ENCODE results near the gene CDC73. TPM values are rescaled to one million over a fixed set of nuclear protein-coding genes. Genes with fewer than 3 reads are reported as not detected.
"Not testable (repeated sequence)": the region's sequence is repeated elsewhere in the genome, so short reads cannot be mapped to it uniquely, and the experiment has no call there.

The CDC73 gene
- total RNA-seq, 2 experiments from 2014 or later = 55.6 to 63.3 TPM

- peaks cover 19% of the 10 kb centered on the region for H3K4me1 Mint-ChIP-seq
- CTCF ChIA-PET = interaction anchor here (1.3 to 5.4 kb wide), 3 partner anchors 15 to 20 kb away, joined by 4 to 40 read pairs (median 4); partner anchors contain the start of gene CDC73
- peaks cover 6% of the 10 kb centered on the region for H3K36me3 Mint-ChIP-seq
- peaks cover 8% of the 10 kb centered on the region for H3K27me3 Mint-ChIP-seq
- DNase-seq (peak; percentile 70), ATAC-seq (peak; percentile 90)
- H3K27ac Mint-ChIP-seq = peak within 1 kb of the TSS; percentile 71
- H3K4me3 Mint-ChIP-seq = peak within 1 kb of the TSS; percentile 88
- H3K9me3 Mint-ChIP-seq (ENCODE audit: low read depth) = no peaks in the 10 kb centered on the region
These were observed 16.7 kb upstream of the CDC73 start, which contains the start of gene GLRX2 for GRCh38 chr1:193104907-193105820. Gene GLRX2, minus strand, starts transcription at chr1:193105414. Its CDS starts 32 bp downstream, at chr1:193105382.

GRCh38 chr1:193105821-193106177 is 16.0 kb upstream of the CDC73 start:
- H3K4me3 Mint-ChIP-seq = peak overlapping the region; percentile 88
- H3K27me3 Mint-ChIP-seq = peaks cover 8% of the 10 kb centered on the region
- DNase-seq (no peak), ATAC-seq (no peak)
- no peak overlapping the region for H3K27ac Mint-ChIP-seq
- no peaks in the 10 kb centered on the region for H3K36me3 Mint-ChIP-seq
- no peaks in the 10 kb centered on the region for H3K9me3 Mint-ChIP-seq (ENCODE audit: low read depth)
- H3K4me1 Mint-ChIP-seq = peaks cover 19% of the 10 kb centered on the region
- CTCF ChIA-PET = interaction anchor here (2.1 to 5.4 kb wide), 2 partner anchors 16 to 21 kb away, joined by 4 to 40 read pairs; partner anchors contain the start of gene CDC73

DNA sequence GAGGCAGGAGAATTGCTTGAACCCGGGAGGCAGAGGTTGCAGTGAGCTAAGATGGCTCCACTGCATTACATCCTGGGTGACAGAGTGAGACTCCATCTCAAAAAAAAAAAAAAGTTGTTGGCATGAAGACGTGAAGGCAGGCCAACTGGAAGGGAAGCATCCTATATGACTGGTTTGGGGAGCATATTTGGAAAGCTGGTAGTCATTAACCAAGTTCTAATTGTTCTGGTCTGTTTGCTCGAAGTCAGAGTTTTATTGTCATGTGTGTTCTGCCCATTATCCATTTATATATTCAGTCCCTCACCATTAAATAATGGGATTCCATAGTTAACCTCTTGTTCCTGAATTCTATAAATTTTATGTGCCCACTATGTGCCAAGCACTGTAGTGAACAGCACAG is 13.4 kb upstream of the CDC73 start:
- no peak overlapping the region for H3K4me3 Mint-ChIP-seq
- ATAC-seq = no peak
- DNase-seq = no peak
- no peaks in the 10 kb centered on the region for H3K36me3 Mint-ChIP-seq
- peaks cover 8% of the 10 kb centered on the region for H3K27me3 Mint-ChIP-seq
- no peak overlapping the region for H3K27ac Mint-ChIP-seq
- no peaks in the 10 kb centered on the region for H3K9me3 Mint-ChIP-seq (ENCODE audit: low read depth)
- H3K4me1 Mint-ChIP-seq = peaks cover 13% of the 10 kb centered on the region
- CTCF ChIA-PET = no interaction called here

DNA sequence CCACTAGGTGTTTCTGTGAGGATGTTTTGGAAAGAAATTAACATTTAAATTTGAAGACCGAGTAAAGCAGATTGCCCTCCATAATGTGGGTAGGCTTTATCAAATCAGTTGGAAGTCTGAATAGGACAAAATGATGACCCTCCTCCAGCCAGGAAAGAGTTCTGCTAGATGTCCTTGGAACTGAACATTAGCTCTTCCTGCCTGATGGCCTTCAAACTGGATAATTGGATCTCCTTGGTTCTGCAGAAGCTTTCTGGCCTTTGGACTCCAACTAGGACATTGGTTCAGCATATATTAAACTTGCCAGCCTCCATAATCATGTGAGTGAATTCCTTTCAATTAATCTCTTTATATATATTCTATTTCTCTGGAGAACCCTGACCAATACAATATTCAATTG is 12.2 kb upstream of the CDC73 start:
- Mint-ChIP-seq H3K4me1 (peaks cover 6% of the 10 kb centered on the region), H3K4me3 (no peak overlapping the region), H3K27ac (no peak overlapping the region), H3K27me3 (peaks cover 8% of the 10 kb centered on the region), H3K36me3 (no peaks in the 10 kb centered on the region), H3K9me3 (ENCODE audit: low read depth) (no peaks in the 10 kb centered on the region)
- no peak for ATAC-seq
- DNase-seq = no peak
- CTCF ChIA-PET = no interaction called here

- CTCF ChIA-PET = no interaction called here
- peaks cover 8% of the 10 kb centered on the region for H3K27me3 Mint-ChIP-seq
- peaks cover 6% of the 10 kb centered on the region for H3K4me1 Mint-ChIP-seq
- ATAC-seq (no peak), DNase-seq (no peak)
- no peaks in the 10 kb centered on the region for H3K36me3 Mint-ChIP-seq
- H3K9me3 Mint-ChIP-seq (ENCODE audit: low read depth) = no peaks in the 10 kb centered on the region
- H3K4me3 Mint-ChIP-seq = no peak overlapping the region
- no peak overlapping the region for H3K27ac Mint-ChIP-seq
These were observed 11.6 kb upstream of the CDC73 start for GRCh38 chr1:193110246-193110645.

- Mint-ChIP-seq H3K27ac (no peak overlapping the region), H3K36me3 (no peaks in the 10 kb centered on the region), H3K27me3 (peaks cover 8% of the 10 kb centered on the region), H3K4me3 (no peak overlapping the region), H3K4me1 (peaks cover 1% of the 10 kb centered on the region), H3K9me3 (ENCODE audit: low read depth) (no peaks in the 10 kb centered on the region)
- ATAC-seq (no peak), DNase-seq (no peak)
- CTCF ChIA-PET = no interaction called here
These were observed 11.0 kb upstream of the CDC73 start for GRCh38 chr1:193110864-193111263.

DNA sequence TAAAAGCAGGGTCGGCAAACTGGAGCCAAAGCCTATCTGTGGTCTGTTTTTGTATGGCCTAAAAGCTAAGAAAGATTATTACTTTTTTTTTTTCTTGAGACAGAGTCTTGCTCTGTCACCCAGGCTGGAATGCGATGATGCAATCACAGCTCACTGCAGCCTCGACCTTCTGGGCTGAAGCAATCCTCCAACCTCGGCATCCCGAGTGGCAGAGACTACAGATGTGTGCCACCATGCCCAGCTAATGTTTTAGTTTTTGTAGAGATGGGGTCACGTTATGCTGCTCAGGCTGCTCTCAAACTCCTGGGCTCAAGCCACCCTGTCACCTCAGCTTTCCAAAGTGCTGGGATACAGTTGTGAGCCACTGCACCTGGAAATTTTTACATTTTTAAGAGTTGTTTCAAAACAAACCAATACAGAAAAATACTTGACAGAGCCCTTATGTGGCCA is 10.2 kb upstream of the CDC73 start:
- peaks cover 8% of the 10 kb centered on the region for H3K27me3 Mint-ChIP-seq
- no peaks in the 10 kb centered on the region for H3K4me1 Mint-ChIP-seq
- DNase-seq = no peak
- CTCF ChIA-PET = interaction anchor here (0.6 to 1.0 kb wide), 2 partner anchors 10 to 19 kb away, joined by 4 to 5 read pairs; no protein-coding TSS in a partner anchor
- no peak overlapping the region for H3K4me3 Mint-ChIP-seq
- peaks cover 1% of the 10 kb centered on the region for H3K36me3 Mint-ChIP-seq
- H3K9me3 Mint-ChIP-seq (ENCODE audit: low read depth) = no peaks in the 10 kb centered on the region
- no peak overlapping the region for H3K27ac Mint-ChIP-seq
- no peak for ATAC-seq

DNA sequence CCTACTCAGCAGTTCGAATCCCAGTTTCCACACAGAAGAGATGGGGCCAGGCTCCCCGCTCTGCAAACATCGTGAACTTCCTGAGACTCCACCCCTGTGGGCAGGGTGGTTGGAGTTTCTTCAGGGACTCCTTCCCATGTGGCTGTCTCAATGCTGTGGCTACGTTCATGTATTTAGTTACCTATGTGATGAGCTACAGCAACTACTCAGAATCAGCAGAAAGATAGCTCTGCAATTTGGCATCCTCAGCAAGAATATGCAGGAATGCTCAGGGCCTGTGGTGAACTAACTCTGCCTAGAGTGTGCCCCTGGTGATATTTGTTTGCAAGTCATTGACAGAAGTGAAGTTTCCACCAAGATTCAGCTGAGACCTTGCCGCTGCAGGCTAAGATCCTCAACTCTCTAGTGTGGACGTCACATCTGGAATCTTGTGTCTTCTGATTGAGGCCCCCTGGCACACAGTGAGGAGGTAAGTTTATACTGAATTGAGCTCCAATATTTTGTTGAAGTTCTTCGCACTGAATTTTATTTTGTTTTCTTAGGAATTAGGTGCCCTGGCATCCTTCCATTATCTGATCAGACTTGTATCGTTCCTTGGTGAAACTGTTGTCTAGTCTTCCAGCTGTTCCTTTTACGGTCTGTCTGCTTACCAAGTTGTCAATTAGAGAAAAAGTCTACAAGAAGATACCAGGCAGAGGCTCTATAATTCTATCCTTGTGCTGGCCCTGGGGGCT is 8.4 kb upstream of the CDC73 start:
- Mint-ChIP-seq H3K4me3 (no peak overlapping the region), H3K9me3 (ENCODE audit: low read depth) (no peaks in the 10 kb centered on the region), H3K27me3 (peaks cover 8% of the 10 kb centered on the region), H3K4me1 (peaks cover 8% of the 10 kb centered on the region), H3K27ac (no peak overlapping the region), H3K36me3 (peaks cover 1% of the 10 kb centered on the region)
- CTCF ChIA-PET = interaction anchor here (1.0 kb wide), 1 partner anchor 10 kb away, joined by 3 read pairs; no protein-coding TSS in a partner anchor
- no peak for DNase-seq
- ATAC-seq = no peak

DNA sequence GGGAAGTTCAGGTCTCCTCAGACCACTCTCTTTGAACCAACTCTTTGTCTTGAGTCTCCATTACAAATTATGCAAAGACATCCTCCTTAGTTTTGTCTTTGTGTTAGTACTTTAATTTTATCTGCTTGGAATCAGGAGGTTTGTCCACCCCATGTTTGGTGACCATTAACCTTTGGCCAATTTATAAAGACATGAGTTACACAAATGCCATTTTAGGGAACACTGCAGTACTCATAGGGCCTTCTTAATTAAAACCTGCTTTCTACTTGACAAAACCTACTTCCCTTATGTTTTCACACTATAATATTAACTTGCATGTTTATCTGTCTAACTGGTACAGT is 7.9 kb upstream of the CDC73 start:
- DNase-seq (no peak), ATAC-seq (no peak)
- H3K36me3 Mint-ChIP-seq = peaks cover 1% of the 10 kb centered on the region
- no peaks in the 10 kb centered on the region for H3K9me3 Mint-ChIP-seq (ENCODE audit: low read depth)
- CTCF ChIA-PET = no interaction called here
- H3K27me3 Mint-ChIP-seq = peaks cover 4% of the 10 kb centered on the region
- H3K4me3 Mint-ChIP-seq = no peak overlapping the region
- H3K4me1 Mint-ChIP-seq = peaks cover 13% of the 10 kb centered on the region
- no peak overlapping the region for H3K27ac Mint-ChIP-seq

DNA sequence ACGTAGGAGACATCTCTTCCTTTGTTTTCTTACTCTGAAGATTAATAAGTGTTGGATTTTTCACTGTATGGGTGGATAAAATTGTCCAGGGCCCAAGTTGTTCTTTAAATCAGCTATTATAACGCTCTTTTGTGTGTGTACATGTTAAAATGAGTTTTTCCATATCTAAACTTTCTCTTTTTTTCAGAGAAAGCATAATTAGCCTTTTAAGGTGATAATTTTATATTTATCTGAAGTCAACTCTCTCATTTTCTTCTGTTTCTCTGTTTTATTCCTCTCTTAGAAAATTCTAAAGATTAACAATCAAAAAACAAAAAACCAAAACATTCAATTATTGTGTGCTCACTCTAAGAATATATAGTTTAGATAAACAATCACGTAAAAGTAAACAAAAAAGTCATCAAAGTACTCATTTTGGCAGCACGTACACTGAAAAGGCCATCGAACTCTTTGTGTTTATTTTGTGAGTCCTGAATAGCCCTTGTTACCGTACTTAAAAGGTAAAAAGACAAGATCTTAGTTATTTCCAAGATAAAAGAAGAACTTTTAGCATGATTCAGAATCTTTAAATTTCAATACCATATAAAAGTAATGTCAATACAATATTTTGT is 7.2 kb upstream of the CDC73 start:
- peaks cover 19% of the 10 kb centered on the region for H3K4me1 Mint-ChIP-seq
- no peaks in the 10 kb centered on the region for H3K27me3 Mint-ChIP-seq
- CTCF ChIA-PET = no interaction called here
- H3K27ac Mint-ChIP-seq = no peak overlapping the region
- ATAC-seq = no peak
- H3K4me3 Mint-ChIP-seq = no peak overlapping the region
- peaks cover 1% of the 10 kb centered on the region for H3K36me3 Mint-ChIP-seq
- H3K9me3 Mint-ChIP-seq (ENCODE audit: low read depth) = no peaks in the 10 kb centered on the region
- DNase-seq = no peak

DNA sequence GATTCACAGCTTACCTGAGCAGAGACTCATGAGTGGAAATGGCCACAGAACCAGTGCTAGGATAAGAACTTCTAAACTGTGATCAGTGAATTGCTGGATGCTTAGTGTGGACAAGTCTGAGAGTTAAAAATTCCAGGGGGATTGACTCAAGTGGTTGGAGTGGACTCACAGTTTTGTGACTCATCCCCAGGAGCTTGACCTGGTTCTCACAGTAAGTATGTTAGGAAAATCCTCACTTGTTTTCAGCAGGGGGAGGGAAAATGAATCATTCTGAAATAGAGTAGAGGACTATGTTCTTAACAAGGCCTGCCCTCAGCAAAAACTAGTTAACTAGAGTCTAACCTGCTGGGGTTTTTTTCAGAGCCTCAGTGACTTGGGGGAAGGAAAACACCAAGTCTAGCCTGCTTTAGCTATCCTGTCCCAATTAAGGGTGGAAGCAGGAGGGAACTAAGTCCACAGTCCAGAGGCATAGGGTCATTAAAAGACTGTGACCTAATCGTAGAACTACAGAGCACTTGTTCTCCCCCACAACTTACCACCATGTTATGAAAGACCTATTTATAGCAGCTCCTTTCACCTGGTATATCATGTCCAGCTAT is 6.1 kb upstream of the CDC73 start:
- Mint-ChIP-seq H3K36me3 (peaks cover 1% of the 10 kb centered on the region), H3K4me3 (no peak overlapping the region), H3K9me3 (ENCODE audit: low read depth) (no peaks in the 10 kb centered on the region), H3K27me3 (no peaks in the 10 kb centered on the region), H3K4me1 (peaks cover 22% of the 10 kb centered on the region), H3K27ac (no peak overlapping the region)
- CTCF ChIA-PET = interaction anchor here (0.6 kb wide), 1 partner anchor 46 kb away, joined by 5 read pairs; no protein-coding TSS in a partner anchor
- ATAC-seq = no peak
- no peak for DNase-seq

- not testable (repeated sequence) for H3K27me3 Mint-ChIP-seq; DNase-seq; H3K4me3 Mint-ChIP-seq; ATAC-seq; H3K36me3 Mint-ChIP-seq; H3K9me3 Mint-ChIP-seq (ENCODE audit: low read depth); H3K27ac Mint-ChIP-seq
- H3K4me1 Mint-ChIP-seq = peaks cover 26% of the 10 kb centered on the region
- CTCF ChIA-PET = interaction anchor here (0.7 kb wide), 1 partner anchor 47 kb away, joined by 3 read pairs; no protein-coding TSS in a partner anchor
These were observed 4.7 kb upstream of the CDC73 start for GRCh38 chr1:193117167-193117566.

GRCh38 chr1:193118194-193118593 is 3.6 kb upstream of the CDC73 start:
- H3K4me3 Mint-ChIP-seq = no peak overlapping the region
- peaks cover 32% of the 10 kb centered on the region for H3K4me1 Mint-ChIP-seq
- DNase-seq (no peak), ATAC-seq (no peak)
- H3K36me3 Mint-ChIP-seq = peaks cover 5% of the 10 kb centered on the region
- H3K27me3 Mint-ChIP-seq = no peaks in the 10 kb centered on the region
- no peak overlapping the region for H3K27ac Mint-ChIP-seq
- CTCF ChIA-PET = no interaction called here
- H3K9me3 Mint-ChIP-seq (ENCODE audit: low read depth) = no peaks in the 10 kb centered on the region

Measured in activated CD8-positive, alpha-beta memory T cell treated with anti-CD3 and anti-CD28 coated beads, Interleukin-2, amount 10 ng/mL, durations not matched to agents 7 days and 5 days (primary cell).